Epithelial cell of prostate (primary cell): ENCODE measurements around the gene LSMEM2.
A peak's percentile ranks its signal among the peaks of the same experiment; 100 is the strongest.

Source experiments
- DNase-seq: peaks from one replicate; pipeline ENCODE4 v3.0.0-alpha.2; 2011; ENCODE audit warnings: low read depth, low spot score
- H3K27ac ChIP-seq: fragments of 450-650 bp; 2 replicates; pipeline ENCODE4 v1.5.1; 2017; ENCODE audit warnings: mild to moderate bottlenecking

Gene LSMEM2

GRCh38 chr3:50331364-50331907, 52.5 kb downstream of the LSMEM2 start:
- DNase-seq: no peak
- no peak overlapping the region for H3K27ac ChIP-seq

- H3K27ac ChIP-seq: peak overlapping the region; percentile 93
- DNase-seq: no peak
These were observed 54.9 kb downstream of the LSMEM2 start for GRCh38 chr3:50333744-50334328.

- no peak for DNase-seq
- H3K27ac ChIP-seq: peak overlapping the region; percentile 93
These were observed 55.6 kb downstream of the LSMEM2 start for GRCh38 chr3:50334339-50335075.

- H3K27ac ChIP-seq: peak overlapping the region; percentile 93
- no peak for DNase-seq
These were observed 57.7 kb downstream of the LSMEM2 start for GRCh38 chr3:50336452-50337174.

- DNase-seq: peak; percentile 95
- peak overlapping the region; percentile 93 for H3K27ac ChIP-seq
These were observed 58.4 kb downstream of the LSMEM2 start for GRCh38 chr3:50337175-50337861.
